ENCODE results near the gene RAB3A. TPM values are rescaled to one million over a fixed set of nuclear protein-coding genes. Genes with fewer than 3 reads are reported as not detected.

Gene RAB3A
- total and polyA plus RNA-seq, 9 of the 15 experiments (the other 6 are each of a cell fraction or from before 2014, with no cell fraction given): 0.17 to 5.1 (median 0.90) TPM; not detected in 1

- intact Hi-C loops (cut with micrococcal nuclease): no loop called here
- no peak; the same call in 2 of the 3 replicates for ATAC-seq
- no peaks in the 10 kb centered on the region for H3K9me1 ChIP-seq (ENCODE audit: control insufficient read depth, insufficient read depth, low read length)
- H3K9ac ChIP-seq (ENCODE audit: insufficient read depth in 1 of 2, low read depth in 2 of 2, low read length in 2 of 2): no peak overlapping the region; a peak in 1 of 4 replicates
- no peak overlapping the region for H3K27ac ChIP-seq (ENCODE audit: extremely low read depth, low read depth, low read length)
- in situ Hi-C loops (cut with MboI): no loop called here
- H4K20me1 ChIP-seq (replicated peaks; ENCODE audit: control insufficient read depth, insufficient read depth, low read length): no peaks in the 10 kb centered on the region
- H3K27me3 ChIP-seq (ENCODE audit: control insufficient read depth in 2 of 2, insufficient read depth in 2 of 2, low read length in 2 of 2): no peaks in the 10 kb centered on the region
- no TSS peak for BruUV-seq (replicated peaks)
- H3K4me3 ChIP-seq: no peak overlapping the region
- no peak overlapping the region for H3K4me2 ChIP-seq (ENCODE audit: insufficient read depth, low read length)
- H3K4me1 ChIP-seq (replicated peaks in 1 of 2; ENCODE audit: control insufficient read depth in 2 of 2, insufficient read depth in 2 of 2, low read length in 2 of 2): peaks cover 0 to 17% of the 10 kb centered on the region in 2 experiments; a peak in 2 of 5 replicates
- no peaks in the 10 kb centered on the region for H3K9me3 ChIP-seq (replicated peaks; ENCODE audit: control insufficient read depth, insufficient read depth, low read depth, low read length)
- 45% methylated on average over 6 of the region's 6 CpGs for WGBS (ENCODE audit: insufficient coverage, low coverage, missing lambda C conversion rate)
- peak overlapping the region; percentile 1; the same call in 1 of the 2 replicates for H2AFZ ChIP-seq (ENCODE audit: low read depth, low read length)
- ChIA-PET CTCF (ENCODE audit: low intra/inter-chr PET ratio) (no interaction called here), POLR2A (interaction anchor here (0.6 to 1.1 kb wide), 7 partner anchors 11 to 203 kb away, joined by 3 to 4 read pairs (median 3); no protein-coding TSS in a partner anchor)
- DNase-seq (ENCODE audit: extremely low read depth in 1 of 4, low spot score in 3 of 4): no peak
- TF ChIP-seq NFE2 (IDR thresholded peaks at IDR 0.05; ENCODE audit: low read depth) (peak; percentile 17; the same call in 1 of the 2 replicates), PHB (CRISPR knock-in tag; IDR thresholded peaks at IDR 0.05) (no peak), ZNF280B (CRISPR knock-in tag; IDR thresholded peaks at IDR 0.05) (no peak), U2AF1 (optimal IDR thresholded peaks at IDR 0.05; ENCODE audit: low read depth, low read length) (no peak)
- no peaks in the 10 kb centered on the region for H3K36me3 ChIP-seq (ENCODE audit: control insufficient read depth, insufficient read depth, low read length)
- H3K79me2 ChIP-seq (ENCODE audit: control insufficient read depth, insufficient read depth, low read length): no peaks in the 10 kb centered on the region
- FAIRE-seq: peak; percentile 42
These were observed 18.3 kb downstream of the RAB3A start for GRCh38 chr19:18185538-18185937.

- Histone ChIP-seq H3K36me3 (ENCODE audit: control insufficient read depth, insufficient read depth, low read length) (peaks cover 5% of the 10 kb centered on the region; the same call in 1 of the 3 replicates), H3K9ac (ENCODE audit: insufficient read depth in 1 of 2, low read depth in 2 of 2, low read length in 2 of 2) (no peak overlapping the region), H3K79me2 (ENCODE audit: control insufficient read depth, insufficient read depth, low read length) (no peaks in the 10 kb centered on the region), H3K9me1 (ENCODE audit: control insufficient read depth, insufficient read depth, low read length) (no peaks in the 10 kb centered on the region), H3K27me3 (ENCODE audit: control insufficient read depth in 2 of 2, insufficient read depth in 2 of 2, low read length in 2 of 2) (no peaks in the 10 kb centered on the region), H2AFZ (ENCODE audit: low read depth, low read length) (no peak overlapping the region), H3K9me3 (replicated peaks; ENCODE audit: control insufficient read depth, insufficient read depth, low read depth, low read length) (no peaks in the 10 kb centered on the region), H3K4me2 (ENCODE audit: insufficient read depth, low read length) (no peak overlapping the region), H3K27ac (ENCODE audit: extremely low read depth, low read depth, low read length) (no peak overlapping the region), H3K4me1 (replicated peaks in 1 of 2; ENCODE audit: control insufficient read depth in 2 of 2, insufficient read depth in 2 of 2, low read length in 2 of 2) (peaks cover 0 to 17% of the 10 kb centered on the region in 2 experiments; a peak in 2 of 5 replicates), H4K20me1 (replicated peaks; ENCODE audit: control insufficient read depth, insufficient read depth, low read length) (no peaks in the 10 kb centered on the region), H3K4me3 (no peak overlapping the region)
- ATAC-seq (no peak), DNase-seq (ENCODE audit: extremely low read depth in 1 of 4, low spot score in 3 of 4) (no peak), FAIRE-seq (no peak)
- BruUV-seq (replicated peaks): no TSS peak
- intact Hi-C loops (cut with micrococcal nuclease) (no loop called here), in situ Hi-C loops (cut with MboI) (no loop called here)
- ChIA-PET POLR2A (interaction anchor here (0.6 to 1.2 kb wide), 3 partner anchors 9 to 93 kb away, joined by 3 read pairs; partner anchors contain the start of gene MPV17L2), CTCF (ENCODE audit: low intra/inter-chr PET ratio) (no interaction called here)
- no peak for TF ChIP-seq ZBTB17 (CRISPR knock-in tag; IDR thresholded peaks at IDR 0.05)
- no peak for TF ChIP-seq SMARCC2 (IDR thresholded peaks at IDR 0.05; ENCODE audit: low read depth)
- no peak for TF ChIP-seq BMI1 (IDR thresholded peaks at IDR 0.05; ENCODE audit: low read length)
- no peak for TF ChIP-seq ILF3 (IDR thresholded peaks at IDR 0.05; ENCODE audit: borderline replicate concordance)
- no peak for TF ChIP-seq RFX1 (IDR thresholded peaks at IDR 0.05)
- no peak for TF ChIP-seq ZNF79 (CRISPR knock-in tag; IDR thresholded peaks at IDR 0.05; ENCODE audit: low read depth)
- TF ChIP-seq ZNF253 (CRISPR knock-in tag; conservative IDR thresholded peaks at IDR 0.05): no peak
- TF ChIP-seq GTF2F1 (IDR thresholded peaks at IDR 0.05; ENCODE audit: low read depth, low read length): no peak
- TF ChIP-seq ZNF561 (CRISPR knock-in tag; conservative IDR thresholded peaks at IDR 0.05): no peak
- TF ChIP-seq NR2C2 (CRISPR knock-in tag; IDR thresholded peaks at IDR 0.05): no peak
- no peak for TF ChIP-seq NR2C2 (tag; IDR thresholded peaks at IDR 0.05)
- TF ChIP-seq MTF1 (CRISPR knock-in tag; IDR thresholded peaks at IDR 0.05; ENCODE audit: borderline replicate concordance): no peak
- no peak for TF ChIP-seq DMBX1 (CRISPR knock-in tag; IDR thresholded peaks at IDR 0.05; ENCODE audit: borderline replicate concordance)
- TF ChIP-seq GATAD2B (IDR thresholded peaks at IDR 0.05; ENCODE audit: borderline replicate concordance): no peak
- no peak for TF ChIP-seq MBD2 (IDR thresholded peaks at IDR 0.05; ENCODE audit: borderline replicate concordance, low read depth)
These were observed 20.3 kb downstream of the RAB3A start for GRCh38 chr19:18183529-18183928.
